CD4-positive, alpha-beta T cell (primary cell): Measurements from ENCODE around the gene FSTL3. TPM values are rescaled to one million over a fixed set of nuclear protein-coding genes. Genes with fewer than 3 reads are reported as not detected.

Experiments
- ATAC-seq: fragments of 200-7000 bp; cut with Tn5 transposase; one replicate; pipeline ENCODE4 v1.10.0; 2022; ENCODE audit warnings: mild to moderate bottlenecking; ENCODE audit not compliant: poor library complexity
- CTCF ChIA-PET: fragments of 350-600 bp; sonication (Branson Sonifier 250); formaldehyde crosslinking; loops from one replicate; lab custom pipeline; 2021; ENCODE audit warnings: antibody characterized with exemption, inconsistent platforms; lab: Charles Lee
- POLR2A ChIA-PET: fragments of 350-600 bp; sonication (Branson Sonifier 250); formaldehyde crosslinking; loops from one replicate; lab custom pipeline; 2021; ENCODE audit warnings: antibody characterized with exemption, inconsistent platforms; lab: Charles Lee
- DNase-seq, 14 experiments: peaks; one replicate each; pipeline ENCODE4 v3.0.0-alpha.2; 2013 to 2020; ENCODE audit warnings: mixed read lengths in 2 of 14
- H3K27ac ChIP-seq, 2 donors: one replicate each; pipeline versions ENCODE4 v1.5.1 to v1.7.0; 2013; ENCODE audit warnings: low read length in 2 of 2, low read depth in 1 of 2, mild to moderate bottlenecking in 1 of 2
- H3K27me3 ChIP-seq, 2 experiments: 1 replicate in 1 of 2; 2 replicates in 1 of 2; pipeline versions ENCODE4 v1.6.1 to v1.7.0; 2013; ENCODE audit warnings: low read length in 2 of 2, control low read depth in 1 of 2, mild to moderate bottlenecking in 1 of 2, moderate library complexity in 1 of 2; ENCODE audit not compliant: insufficient read depth in 2 of 2, control insufficient read depth in 1 of 2
- H3K36me3 ChIP-seq: one replicate; pipeline ENCODE4 v1.6.1; 2013; ENCODE audit warnings: low read length, control low read depth; ENCODE audit not compliant: insufficient read depth
- H3K4me1 ChIP-seq: one replicate; pipeline ENCODE4 v1.6.1; 2013; ENCODE audit warnings: low read length, control low read depth; ENCODE audit not compliant: insufficient read depth
- H3K4me3 ChIP-seq: one replicate; pipeline ENCODE4 v1.5.1; 2013; ENCODE audit warnings: mild to moderate bottlenecking, low read length, moderate library complexity
- H3K9me3 ChIP-seq, 2 experiments: 1 replicate in 1 of 2; 2 replicates in 1 of 2; pipeline versions ENCODE4 v1.6.1 to v1.7.0; 2013; ENCODE audit warnings: low read length in 2 of 2, mild to moderate bottlenecking in 2 of 2, control low read depth in 1 of 2, moderate library complexity in 1 of 2; ENCODE audit not compliant: control insufficient read depth in 1 of 2, insufficient read depth in 1 of 2
- H3K27ac Mint-ChIP-seq: one replicate; pipeline ENCODE4 v1.8.0; 2020; ENCODE audit warnings: mixed read lengths
- H3K27me3 Mint-ChIP-seq: one replicate; pipeline ENCODE4 v1.8.0; 2021; ENCODE audit warnings: mixed read lengths
- H3K36me3 Mint-ChIP-seq: one replicate; pipeline ENCODE4 v1.8.0; 2021; ENCODE audit warnings: low read depth, mixed read lengths
- H3K4me1 Mint-ChIP-seq: one replicate; pipeline ENCODE4 v1.8.0; 2021; ENCODE audit warnings: low read depth, mixed read lengths
- H3K4me3 Mint-ChIP-seq: one replicate; pipeline ENCODE4 v1.8.0; 2020; ENCODE audit warnings: mild to moderate bottlenecking, mixed read lengths
- H3K9me3 Mint-ChIP-seq: one replicate; pipeline ENCODE4 v1.8.0; 2020; ENCODE audit warnings: mixed read lengths
- CTCF ChIP-seq: fragments of 200-600 bp; IDR thresholded peaks from one replicate; pipeline ENCODE4 v1.8.0; 2022; ENCODE audit warnings: antibody characterized with exemption, mild to moderate bottlenecking
- intact Hi-C, 2 experiments: fragments of 100-400 bp; cut with DNase I in 1 of 2; cut with micrococcal nuclease in 1 of 2; formaldehyde crosslinking; loops; one replicate each; pipeline versions ENCODE4 v1.15.1 to v1.9.0; 2023 to 2025; cut with DNase I, micrococcal nuclease
- total RNA-seq, 174 experiments: library from RNA in 2 of 174; stranded (reverse) in 2 of 174; gene quantifications; one replicate each; pipeline ENCODE4 v1.2.3 and lab custom pipeline; 2021 to 2026

The FSTL3 gene
- total RNA-seq, 2 experiments from 2014 or later, result 2.2 to 3.4 TPM

- Mint-ChIP-seq H3K4me3 (no peak overlapping the region), H3K36me3 (no peaks in the 10 kb centered on the region), H3K27ac (no peak overlapping the region), H3K9me3 (no peaks in the 10 kb centered on the region), H3K27me3 (peaks cover 37% of the 10 kb centered on the region), H3K4me1 (no peaks in the 10 kb centered on the region)
- no peaks in the 10 kb centered on the region for H3K36me3 ChIP-seq
- no peak for TF ChIP-seq CTCF
- POLR2A ChIA-PET, result no interaction called here
- H3K4me1 ChIP-seq, result peaks cover 3% of the 10 kb centered on the region
- DNase-seq (no peak), ATAC-seq (no peak)
- H3K9me3 ChIP-seq, result peaks cover 0 to 35% of the 10 kb centered on the region in 2 experiments
- intact Hi-C loops, result no loop called here
- H3K4me3 ChIP-seq, result no peak overlapping the region
- peaks cover 19 to 20% of the 10 kb centered on the region in 2 experiments for H3K27me3 ChIP-seq
- CTCF ChIA-PET, result no interaction called here
- no peak overlapping the region for H3K27ac ChIP-seq
Measured at GRCh38 chr19:720345-721160, 44.4 kb downstream of the FSTL3 start.

- H3K27ac Mint-ChIP-seq, result no peak overlapping the region
- peaks cover 19 to 20% of the 10 kb centered on the region in 2 experiments for H3K27me3 ChIP-seq
- peaks cover 3% of the 10 kb centered on the region for H3K4me1 ChIP-seq
- ChIA-PET CTCF (no interaction called here), POLR2A (no interaction called here)
- ATAC-seq (no peak), DNase-seq (no peak)
- no peak overlapping the region for H3K27ac ChIP-seq
- no peak overlapping the region for H3K4me3 Mint-ChIP-seq
- no peaks in the 10 kb centered on the region for H3K36me3 ChIP-seq
- H3K9me3 ChIP-seq, result peaks cover 0 to 25% of the 10 kb centered on the region in 2 experiments
- H3K36me3 Mint-ChIP-seq, result no peaks in the 10 kb centered on the region
- no peak overlapping the region for H3K4me3 ChIP-seq
- H3K4me1 Mint-ChIP-seq, result no peaks in the 10 kb centered on the region
- no peaks in the 10 kb centered on the region for H3K9me3 Mint-ChIP-seq
- intact Hi-C loops, result no loop called here
- TF ChIP-seq CTCF, result no peak
- H3K27me3 Mint-ChIP-seq, result peaks cover 36% of the 10 kb centered on the region
Measured at GRCh38 chr19:722553-723101, 46.4 kb downstream of the FSTL3 start.

GRCh38 chr19:723247-723646 is 47.1 kb downstream of the FSTL3 start:
- H3K27me3 Mint-ChIP-seq, result peaks cover 31% of the 10 kb centered on the region
- no peaks in the 10 kb centered on the region for H3K4me1 Mint-ChIP-seq
- CTCF ChIA-PET, result no interaction called here
- H3K4me3 Mint-ChIP-seq, result no peak overlapping the region
- POLR2A ChIA-PET, result no interaction called here
- no peaks in the 10 kb centered on the region for H3K9me3 Mint-ChIP-seq
- TF ChIP-seq CTCF, result no peak
- H3K27ac Mint-ChIP-seq, result no peak overlapping the region
- Histone ChIP-seq H3K4me1 (peaks cover 3% of the 10 kb centered on the region), H3K27ac (no peak overlapping the region), H3K9me3 (peaks cover 0 to 24% of the 10 kb centered on the region in 2 experiments), H3K36me3 (no peaks in the 10 kb centered on the region), H3K4me3 (no peak overlapping the region), H3K27me3 (peaks cover 19 to 20% of the 10 kb centered on the region in 2 experiments)
- no peaks in the 10 kb centered on the region for H3K36me3 Mint-ChIP-seq
- ATAC-seq (no peak), DNase-seq (no peak)
- intact Hi-C loops, result no loop called here
